NT2/D1 (cell line): Measurements from ENCODE around the gene CRYL1.

Source experiments
- SUZ12 ChIP-seq: IDR thresholded peaks from 2 replicates; pipeline ENCODE4 v1.6.1; 2011; ENCODE audit not compliant: insufficient read length, insufficient read depth; ENCODE audit errors: extremely low read depth
- YY1 ChIP-seq: IDR thresholded peaks from 2 replicates; pipeline ENCODE4 v1.6.1; 2011; ENCODE audit not compliant: insufficient read length, insufficient read depth
- ZNF274 ChIP-seq: IDR thresholded peaks from 2 replicates; pipeline ENCODE4 v1.6.1; 2011; ENCODE audit warnings: mild to moderate bottlenecking, low read depth, low read length

DNA sequence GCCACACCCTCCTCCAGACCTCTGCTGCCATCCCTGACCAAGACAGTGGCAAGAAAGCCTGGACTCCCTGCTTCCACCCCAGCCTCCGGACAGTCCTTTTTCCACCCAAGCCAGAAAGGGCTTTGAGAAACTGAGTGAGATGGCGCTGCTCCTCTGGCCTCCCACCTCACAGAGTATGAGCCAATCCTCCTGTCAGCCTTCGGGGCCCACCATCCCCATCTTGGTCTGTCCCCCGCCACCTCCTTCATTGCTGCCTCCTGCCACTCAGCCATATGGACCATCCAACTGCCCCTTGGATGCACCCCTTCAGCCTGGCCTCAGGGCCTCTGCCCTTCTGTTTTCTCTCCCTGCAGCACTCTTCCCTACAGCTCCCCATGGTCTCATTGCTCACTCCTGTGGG, 125.7 kb downstream of the CRYL1 start:
- no peak for TF ChIP-seq SUZ12
- TF ChIP-seq ZNF274 = no peak
- no peak for TF ChIP-seq YY1
